Vagina (tissue), 2 donors: Measurements from ENCODE around the gene CREBBP. TPM values are rescaled to one million over a fixed set of nuclear protein-coding genes. Genes with fewer than 3 reads are reported as not detected.

ENCODE experiments used
- DNase-seq, 2 donors: peaks; one replicate each; pipeline ENCODE4 v3.0.0-alpha.2; 2017; ENCODE audit errors: extremely low spot score in 2 of 2
- H3K27ac ChIP-seq: fragments of 200-600 bp; sonication (generic); one replicate; pipeline ENCODE4 v1.5.1; 2019
- H3K27me3 ChIP-seq: fragments of 200-600 bp; sonication (generic); one replicate; pipeline ENCODE4 v1.5.1; 2019
- H3K36me3 ChIP-seq, 2 donors: fragments of 200-600 bp; sonication (generic); one replicate each; pipeline ENCODE4 v1.5.1; 2017 to 2019
- H3K4me1 ChIP-seq: fragments of 200-600 bp; sonication (generic); one replicate; pipeline ENCODE4 v1.5.1; 2019
- H3K4me3 ChIP-seq, 2 donors: fragments of 200-600 bp; sonication (generic); 1 replicate in 1 of 2; 2 replicates in 1 of 2; pipeline ENCODE4 v1.5.1; 2016 to 2019
- H3K9me3 ChIP-seq: fragments of 200-600 bp; sonication (generic); one replicate; pipeline ENCODE4 v1.5.1; 2019
- POLR2A ChIP-seq, 2 donors: fragments of 450-650 bp; IDR thresholded peaks; one replicate each; pipeline ENCODE4 v1.6.1; 2017; ENCODE audit warnings: antibody characterized with exemption in 2 of 2, mild to moderate bottlenecking in 2 of 2, moderate library complexity in 2 of 2
- POLR2AphosphoS5 ChIP-seq, 2 donors: sonication (generic); formaldehyde crosslinking; IDR thresholded peaks; one replicate each; pipeline ENCODE4 v1.9.0; 2017; ENCODE audit warnings: antibody characterized with exemption in 2 of 2, mild to moderate bottlenecking in 2 of 2, low read depth in 1 of 2; ENCODE audit not compliant: insufficient read depth in 1 of 2
- intact Hi-C: fragments of 100-400 bp; cut with DNase I; formaldehyde crosslinking; loops from one replicate; pipeline ENCODE4 v1.15.1; 2023
- total RNA-seq: library from RNA; depleted of rRNA; stranded (reverse); fragments of >200 nt; gene quantifications from one replicate; pipeline ENCODE4 v1.2.3, GENCODE V29; 2016
- TF ChIP-seq, protein P1 (sequence below), 3 experiments: fragments of 450-650 bp in 2 of 3; fragments of 200-600 bp in 1 of 3; sonication (generic) in 1 of 3; IDR thresholded peaks; one replicate each; pipeline ENCODE4 v1.5.1; 2017 to 2019; ENCODE audit warnings: antibody characterized with exemption in 3 of 3, mild to moderate bottlenecking in 2 of 3, moderate library complexity in 2 of 3

Gene CREBBP
- total RNA-seq, 1 donor from 2014 or later, result 102 TPM

DNA sequence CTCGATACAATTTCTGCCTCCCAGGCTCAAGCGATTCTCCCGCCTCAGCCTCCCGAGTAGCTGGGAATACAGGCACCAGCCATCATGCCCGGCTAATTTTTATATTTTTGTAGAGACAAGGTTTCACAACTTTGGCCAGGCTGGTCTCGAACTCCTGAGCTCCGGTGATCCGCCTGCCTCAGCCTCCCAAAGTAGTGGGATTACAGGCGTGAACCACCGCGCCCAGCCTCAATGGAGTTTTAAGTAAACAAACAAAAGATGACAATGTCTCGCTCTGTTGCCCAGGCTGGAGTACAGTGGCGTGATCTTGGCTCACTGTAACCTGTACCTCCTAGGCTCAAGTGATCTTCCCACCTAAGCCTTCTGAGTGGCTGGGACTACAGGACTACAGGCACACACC is 110.6 kb downstream of the CREBBP start:
- intact Hi-C loops, result no loop called here
- Histone ChIP-seq H3K4me3 (no peak overlapping the region), H3K4me1 (no peaks in the 10 kb centered on the region), H3K9me3 (no peaks in the 10 kb centered on the region), H3K36me3 (peaks cover 3 to 88% of the 10 kb centered on the region in 2 donors), H3K27ac (no peak overlapping the region), H3K27me3 (no peaks in the 10 kb centered on the region)
- TF ChIP-seq POLR2AphosphoS5 (IDR thresholded peaks at IDR 0.05; ENCODE audit: insufficient read depth in 1 of 2, low read depth in 1 of 2) (no peak), POLR2A (IDR thresholded peaks at IDR 0.05) (no peak)
- TF ChIP-seq, protein P1, sequence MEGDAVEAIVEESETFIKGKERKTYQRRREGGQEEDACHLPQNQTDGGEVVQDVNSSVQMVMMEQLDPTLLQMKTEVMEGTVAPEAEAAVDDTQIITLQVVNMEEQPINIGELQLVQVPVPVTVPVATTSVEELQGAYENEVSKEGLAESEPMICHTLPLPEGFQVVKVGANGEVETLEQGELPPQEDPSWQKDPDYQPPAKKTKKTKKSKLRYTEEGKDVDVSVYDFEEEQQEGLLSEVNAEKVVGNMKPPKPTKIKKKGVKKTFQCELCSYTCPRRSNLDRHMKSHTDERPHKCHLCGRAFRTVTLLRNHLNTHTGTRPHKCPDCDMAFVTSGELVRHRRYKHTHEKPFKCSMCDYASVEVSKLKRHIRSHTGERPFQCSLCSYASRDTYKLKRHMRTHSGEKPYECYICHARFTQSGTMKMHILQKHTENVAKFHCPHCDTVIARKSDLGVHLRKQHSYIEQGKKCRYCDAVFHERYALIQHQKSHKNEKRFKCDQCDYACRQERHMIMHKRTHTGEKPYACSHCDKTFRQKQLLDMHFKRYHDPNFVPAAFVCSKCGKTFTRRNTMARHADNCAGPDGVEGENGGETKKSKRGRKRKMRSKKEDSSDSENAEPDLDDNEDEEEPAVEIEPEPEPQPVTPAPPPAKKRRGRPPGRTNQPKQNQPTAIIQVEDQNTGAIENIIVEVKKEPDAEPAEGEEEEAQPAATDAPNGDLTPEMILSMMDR (IDR thresholded peaks at IDR 0.05), result no peak
- DNase-seq, result peak in 1 of 2 donors; percentile 54

DNA sequence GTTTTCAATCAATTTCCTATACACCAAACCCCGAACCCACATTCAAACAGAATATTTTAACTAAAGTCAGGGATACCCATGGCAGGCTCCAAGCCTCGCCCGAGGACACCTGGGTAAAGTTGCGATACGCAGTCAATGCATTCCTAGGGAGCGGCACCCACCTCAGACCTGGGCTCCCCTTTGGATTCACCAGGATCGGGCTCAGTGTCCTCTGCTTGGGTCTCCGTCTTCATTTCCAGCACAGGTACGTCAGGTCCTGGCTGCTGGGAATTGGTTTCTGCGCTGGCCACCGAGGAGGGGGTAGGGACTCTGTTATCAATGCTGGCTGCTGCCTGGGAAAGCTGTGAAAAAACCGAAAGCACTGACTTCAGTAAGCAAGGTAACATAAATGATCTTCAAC is 111.5 kb downstream of the CREBBP start:
- Histone ChIP-seq H3K27me3 (no peaks in the 10 kb centered on the region), H3K36me3 (peaks cover 3 to 90% of the 10 kb centered on the region in 2 donors), H3K27ac (no peak overlapping the region), H3K4me3 (no peak overlapping the region), H3K9me3 (no peaks in the 10 kb centered on the region), H3K4me1 (no peaks in the 10 kb centered on the region)
- no peak for DNase-seq
- intact Hi-C loops, result no loop called here
- TF ChIP-seq POLR2AphosphoS5 (IDR thresholded peaks at IDR 0.05; ENCODE audit: insufficient read depth in 1 of 2, low read depth in 1 of 2), result no peak
- TF ChIP-seq, protein P1 (IDR thresholded peaks at IDR 0.05), result no peak
- no peak for TF ChIP-seq POLR2A (IDR thresholded peaks at IDR 0.05)

DNA sequence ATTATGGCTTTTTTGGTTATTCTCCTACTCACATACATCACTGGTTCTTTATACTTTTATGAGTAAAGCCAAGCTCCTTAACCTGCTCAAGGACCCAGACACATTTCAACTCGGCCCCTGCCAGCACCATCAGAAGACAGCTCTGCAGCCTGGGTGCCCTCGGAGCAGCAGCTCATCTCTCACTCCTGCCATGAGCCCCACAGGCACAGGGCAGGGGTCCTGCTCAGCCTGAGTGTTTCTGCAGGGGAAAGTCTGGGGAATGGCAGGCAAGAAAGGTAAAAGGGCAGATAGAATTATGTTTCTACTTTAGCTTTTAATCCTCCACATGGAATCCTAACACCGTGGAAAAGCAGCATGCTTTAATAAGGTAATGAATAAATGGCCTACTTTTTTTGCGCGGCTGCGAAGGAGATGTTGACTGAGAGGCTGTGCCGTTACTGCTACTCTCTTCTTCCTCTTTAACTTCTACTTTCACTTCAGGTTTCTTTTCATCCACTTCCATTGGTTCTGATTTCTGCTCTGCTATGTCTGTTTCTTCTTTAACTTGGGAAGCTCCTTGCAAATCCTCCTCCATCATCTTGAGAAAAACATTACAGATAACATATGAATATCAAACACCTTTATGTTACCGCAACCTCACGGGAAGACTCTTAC is 113.1 kb downstream of the CREBBP start:
- Histone ChIP-seq H3K36me3 (peaks cover 3 to 89% of the 10 kb centered on the region in 2 donors), H3K9me3 (no peaks in the 10 kb centered on the region), H3K27me3 (no peaks in the 10 kb centered on the region), H3K4me3 (no peak overlapping the region), H3K4me1 (no peaks in the 10 kb centered on the region), H3K27ac (no peak overlapping the region)
- intact Hi-C loops, result no loop called here
- TF ChIP-seq, protein P1 (IDR thresholded peaks at IDR 0.05), result no peak
- no peak for TF ChIP-seq POLR2A (IDR thresholded peaks at IDR 0.05)
- no peak for TF ChIP-seq POLR2AphosphoS5 (IDR thresholded peaks at IDR 0.05; ENCODE audit: insufficient read depth in 1 of 2, low read depth in 1 of 2)
- DNase-seq, result no peak

DNA sequence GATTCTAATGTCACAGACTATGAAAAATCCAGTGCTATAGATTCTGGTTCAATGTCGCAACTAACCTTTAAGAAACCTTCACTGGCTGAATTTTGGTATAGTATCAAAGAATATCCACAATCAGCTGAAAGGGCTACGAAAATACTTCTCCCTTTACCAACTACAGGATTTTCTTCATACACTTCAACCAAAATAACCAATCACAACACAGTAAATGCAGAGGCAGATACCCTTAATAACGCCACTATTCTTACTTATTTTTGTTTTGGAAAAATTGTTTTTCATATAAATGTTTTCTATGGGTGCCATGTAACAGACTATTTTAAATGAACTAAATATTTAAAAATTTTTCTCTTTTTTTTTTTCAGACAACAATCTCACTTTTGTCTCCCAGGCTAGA is 114.3 kb downstream of the CREBBP start:
- intact Hi-C loops, result no loop called here

DNA sequence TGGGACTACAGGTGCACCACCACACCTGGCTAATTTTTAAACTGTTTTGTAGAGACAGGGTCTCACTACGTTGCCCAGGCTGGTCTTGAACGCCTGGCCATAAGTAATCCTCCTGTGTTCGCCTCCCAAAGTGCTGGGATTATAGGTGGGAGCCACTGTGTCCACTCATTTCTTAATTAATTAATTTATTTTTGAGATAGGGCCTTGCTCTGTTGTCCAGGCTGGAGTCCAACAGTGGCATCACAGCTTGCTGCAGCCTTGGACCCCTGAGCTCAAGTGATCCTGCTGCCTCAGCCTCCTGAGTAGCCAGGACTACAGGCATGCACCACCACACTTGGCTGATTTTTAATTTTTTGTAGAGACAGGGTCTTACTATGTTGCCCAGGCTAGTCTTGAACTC is 116.1 kb downstream of the CREBBP start:
- intact Hi-C loops, result no loop called here
- peaks cover 3 to 69% of the 10 kb centered on the region in 2 donors for H3K36me3 ChIP-seq
- no peak overlapping the region for H3K4me3 ChIP-seq
- no peaks in the 10 kb centered on the region for H3K27me3 ChIP-seq
- H3K9me3 ChIP-seq, result no peaks in the 10 kb centered on the region
- TF ChIP-seq, protein P1 (IDR thresholded peaks at IDR 0.05), result no peak
- no peak for TF ChIP-seq POLR2A (IDR thresholded peaks at IDR 0.05)
- H3K27ac ChIP-seq, result no peak overlapping the region
- no peak for DNase-seq
- no peaks in the 10 kb centered on the region for H3K4me1 ChIP-seq

More for the DNA sequence above, 114.3 kb downstream of the CREBBP start:
- H3K36me3 ChIP-seq, result peaks cover 3 to 87% of the 10 kb centered on the region in 2 donors
- no peaks in the 10 kb centered on the region for H3K9me3 ChIP-seq
- H3K4me1 ChIP-seq, result no peaks in the 10 kb centered on the region
- no peaks in the 10 kb centered on the region for H3K27me3 ChIP-seq
- no peak overlapping the region for H3K27ac ChIP-seq
- no peak for TF ChIP-seq POLR2AphosphoS5 (IDR thresholded peaks at IDR 0.05; ENCODE audit: insufficient read depth in 1 of 2, low read depth in 1 of 2)
- TF ChIP-seq, protein P1 (IDR thresholded peaks at IDR 0.05), result no peak
- no peak for TF ChIP-seq POLR2A (IDR thresholded peaks at IDR 0.05)
- no peak overlapping the region for H3K4me3 ChIP-seq
- no peak for DNase-seq
